A549 (cell line): ENCODE results near the gene TBC1D22A.

ENCODE experiments used
- CBX8 ChIP-seq: fragments of 200-600 bp; sonication (generic); IDR thresholded peaks from 2 replicates; pipeline ENCODE4 v1.6.1; 2016
- CTCF ChIP-seq: fragments of >200 bp; sonication (Bioruptor Twin); formaldehyde crosslinking; IDR thresholded peaks from 3 replicates; pipeline ENCODE4 v1.5.1; 2016
- HDAC2 ChIP-seq: fragments of 200-600 bp; sonication (generic); IDR thresholded peaks from 2 replicates; pipeline ENCODE4 v1.6.1; 2016
- HOXB5 ChIP-seq: fragments of 250-450 bp; sonication (Bioruptor Pico); IDR thresholded peaks from 2 replicates; pipeline ENCODE4 v1.5.0; 2020; ENCODE audit warnings: mild to moderate bottlenecking, moderate library complexity
- POLR2A ChIP-seq: IDR thresholded peaks from 2 replicates; pipeline ENCODE4 v1.6.1; 2012; ENCODE audit warnings: mild to moderate bottlenecking, low read length
- RAD21 ChIP-seq, 2 experiments: fragments of >200 bp in 1 of 2; sonication (Bioruptor Twin) in 1 of 2; formaldehyde crosslinking in 1 of 2; IDR thresholded peaks in 1 of 2; conservative IDR thresholded peaks in 1 of 2; 2 replicates in 1 of 2; 3 replicates in 1 of 2; pipeline ENCODE4 v1.6.1; 2012 to 2018; ENCODE audit warnings: inconsistent platforms in 1 of 2
- REST ChIP-seq: fragments of 200-600 bp; sonication (generic); IDR thresholded peaks from 2 replicates; pipeline ENCODE4 v1.6.1; 2016; ENCODE audit warnings: antibody characterized with exemption, mild to moderate bottlenecking, moderate library complexity
- RFX5 ChIP-seq: fragments of 450-650 bp; IDR thresholded peaks from 2 replicates; pipeline ENCODE4 v1.7.1; 2014; ENCODE audit warnings: antibody characterized with exemption, mild to moderate bottlenecking, moderate library complexity
- TF ChIP-seq, protein P1 (sequence below): fragments of 150-350 bp; IDR thresholded peaks from 2 replicates; pipeline ENCODE4 v1.6.1; 2014; ENCODE audit warnings: low read depth, mild to moderate bottlenecking, low read length
- TF ChIP-seq, protein P2 (sequence below): fragments of 250-450 bp; sonication (Bioruptor Pico); IDR thresholded peaks from 2 replicates; pipeline ENCODE4 v1.5.0; 2021; ENCODE audit warnings: mild to moderate bottlenecking, moderate library complexity, borderline replicate concordance

- TF ChIP-seq RFX5 (no peak), HOXB5 (CRISPR knock-in tag) (no peak), REST (no peak), CTCF (no peak), POLR2A (no peak), HDAC2 (no peak), RAD21 (conservative IDR thresholded peaks at IDR 0.05 in 1 of 2, IDR thresholded peaks at IDR 0.05 in 1 of 2) (no peak), CBX8 (no peak)
- TF ChIP-seq, protein P1, sequence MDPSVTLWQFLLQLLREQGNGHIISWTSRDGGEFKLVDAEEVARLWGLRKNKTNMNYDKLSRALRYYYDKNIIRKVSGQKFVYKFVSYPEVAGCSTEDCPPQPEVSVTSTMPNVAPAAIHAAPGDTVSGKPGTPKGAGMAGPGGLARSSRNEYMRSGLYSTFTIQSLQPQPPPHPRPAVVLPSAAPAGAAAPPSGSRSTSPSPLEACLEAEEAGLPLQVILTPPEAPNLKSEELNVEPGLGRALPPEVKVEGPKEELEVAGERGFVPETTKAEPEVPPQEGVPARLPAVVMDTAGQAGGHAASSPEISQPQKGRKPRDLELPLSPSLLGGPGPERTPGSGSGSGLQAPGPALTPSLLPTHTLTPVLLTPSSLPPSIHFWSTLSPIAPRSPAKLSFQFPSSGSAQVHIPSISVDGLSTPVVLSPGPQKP = no peak
- TF ChIP-seq, protein P2, sequence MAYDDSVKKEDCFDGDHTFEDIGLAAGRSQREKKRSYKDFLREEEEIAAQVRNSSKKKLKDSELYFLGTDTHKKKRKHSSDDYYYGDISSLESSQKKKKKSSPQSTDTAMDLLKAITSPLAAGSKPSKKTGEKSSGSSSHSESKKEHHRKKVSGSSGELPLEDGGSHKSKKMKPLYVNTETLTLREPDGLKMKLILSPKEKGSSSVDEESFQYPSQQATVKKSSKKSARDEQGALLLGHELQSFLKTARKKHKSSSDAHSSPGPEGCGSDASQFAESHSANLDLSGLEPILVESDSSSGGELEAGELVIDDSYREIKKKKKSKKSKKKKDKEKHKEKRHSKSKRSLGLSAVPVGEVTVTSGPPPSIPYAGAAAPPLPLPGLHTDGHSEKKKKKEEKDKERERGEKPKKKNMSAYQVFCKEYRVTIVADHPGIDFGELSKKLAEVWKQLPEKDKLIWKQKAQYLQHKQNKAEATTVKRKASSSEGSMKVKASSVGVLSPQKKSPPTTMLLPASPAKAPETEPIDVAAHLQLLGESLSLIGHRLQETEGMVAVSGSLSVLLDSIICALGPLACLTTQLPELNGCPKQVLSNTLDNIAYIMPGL = no peak
Observed at GRCh38 chr22:47053726-47054141, 291.3 kb downstream of the TBC1D22A start.
